ENCODE measurements around the gene SHROOM2. TPM values are rescaled to one million over a fixed set of nuclear protein-coding genes. Genes with fewer than 3 reads are reported as not detected.

Gene SHROOM2
- total RNA-seq, 1 experiment from 2014 or later, result 5.3 TPM

GRCh38 chrX:9885150-9885549 lies 98.9 kb downstream of the SHROOM2 start:
- TF ChIP-seq FOSL1 (IDR thresholded peaks at IDR 0.05; ENCODE audit: low read depth) (no peak), RAD21 (IDR thresholded peaks at IDR 0.05; ENCODE audit: low read depth) (peak; percentile 67), EZH2 (IDR thresholded peaks at IDR 0.05) (no peak), CTCF (IDR thresholded peaks at IDR 0.05 in 2 of 3, conservative IDR thresholded peaks at IDR 0.05 in 1 of 3; ENCODE audit: borderline replicate concordance in 1 of 3, insufficient read depth in 1 of 3, low read depth in 2 of 3, low read length in 2 of 3) (peak; percentile 60 to 78 (median 63)), ELF1 (IDR thresholded peaks at IDR 0.05; ENCODE audit: borderline replicate concordance, low read depth) (no peak), ZBTB33 (IDR thresholded peaks at IDR 0.05; ENCODE audit: extremely low read depth, insufficient replicate concordance, low read length) (no peak)
- DNase-seq (ENCODE audit: low read depth, low spot score), result peak; percentile 16
- RAD21 ChIA-PET (ENCODE audit: low non-redundant PET in 1 of 2, low total read pairs in 2 of 2, uncharacterized antibody in 2 of 2, unreplicated experiment in 2 of 2), result no interaction called here
- peak; percentile 90 for ATAC-seq
- intact Hi-C loops (cut with micrococcal nuclease), result loop anchor here (2.0 to 10.0 kb wide), 3 partner anchors 110 to 1140 kb away; no protein-coding TSS in a partner anchor
- CTCF ChIA-PET, result no interaction called here
- no TSS peak for BruUV-seq (replicated peaks)
- H3K27ac ChIP-seq (ENCODE audit: low read depth, low read length), result no peak overlapping the region
- H2AFZ ChIP-seq (ENCODE audit: low read depth, low read length, poor library complexity, severe bottlenecking), result no peak overlapping the region
- no peaks in the 10 kb centered on the region for H3K79me2 ChIP-seq (ENCODE audit: insufficient read depth, low read length)
- no peaks in the 10 kb centered on the region for H4K20me1 ChIP-seq (ENCODE audit: insufficient read depth)
- no peaks in the 10 kb centered on the region for H3K36me3 ChIP-seq (ENCODE audit: control insufficient read depth in 1 of 2, insufficient read depth in 2 of 2, low read length in 2 of 2)
- H3K4me3 ChIP-seq (replicated peaks in 1 of 2; ENCODE audit: low read depth in 1 of 2, low read length in 2 of 2), result no peak overlapping the region
- H3K4me1 ChIP-seq (ENCODE audit: control insufficient read depth in 1 of 2, insufficient read depth in 2 of 2, low read length in 2 of 2), result no peaks in the 10 kb centered on the region
- POLR2A ChIA-PET, result no interaction called here
- H3K9ac ChIP-seq (ENCODE audit: low read length), result no peak overlapping the region
- no peaks in the 10 kb centered on the region for H3K9me3 ChIP-seq (ENCODE audit: control insufficient read depth in 1 of 2, insufficient read depth in 1 of 2, low read depth in 1 of 2, low read length in 2 of 2)
- H3K27me3 ChIP-seq (ENCODE audit: insufficient read depth, low read length), result no peaks in the 10 kb centered on the region
- H3K9me2 ChIP-seq (ENCODE audit: insufficient read depth), result no peaks in the 10 kb centered on the region
- H3K4me2 ChIP-seq (ENCODE audit: low read length), result no peak overlapping the region

Measured in HCT116 (cell line).